H9 (cell line): ENCODE data around the gene NAP1L2. TPM values are rescaled to one million over a fixed set of nuclear protein-coding genes. Genes with fewer than 3 reads are reported as not detected.
"Not testable (repeated sequence)": the region's sequence is repeated elsewhere in the genome, so short reads cannot be mapped to it uniquely, and the experiment has no call there.

Experiments
- DNase-seq: peaks from one replicate; pipeline ENCODE4 v3.0.0-alpha.2; 2017
- H2AFZ ChIP-seq: one replicate; pipeline ENCODE4 v1.6.1; 2013; ENCODE audit warnings: mild to moderate bottlenecking, low read length, control low read depth, moderate library complexity
- H2AK5ac ChIP-seq: 2 replicates; pipeline ENCODE4 v1.6.1; 2013; ENCODE audit warnings: low read length, control low read depth, mixed read lengths; ENCODE audit not compliant: insufficient read length
- H2BK120ac ChIP-seq: one replicate; pipeline ENCODE4 v1.6.1; 2013; ENCODE audit warnings: low read depth, mild to moderate bottlenecking, low read length, control low read depth, inconsistent platforms; ENCODE audit not compliant: poor library complexity, severe bottlenecking
- H2BK12ac ChIP-seq: 2 replicates; pipeline ENCODE4 v1.6.1; 2013; ENCODE audit warnings: low read length, control low read depth, mixed read lengths, low read depth; ENCODE audit not compliant: insufficient read length
- H2BK15ac ChIP-seq: 2 replicates; pipeline ENCODE4 v1.6.1; 2013; ENCODE audit warnings: low read depth, low read length, control low read depth
- H2BK20ac ChIP-seq: one replicate; pipeline ENCODE4 v1.6.1; 2013; ENCODE audit warnings: low read depth, mild to moderate bottlenecking, low read length, control low read depth, inconsistent platforms; ENCODE audit not compliant: poor library complexity, severe bottlenecking
- H2BK5ac ChIP-seq: 2 replicates; pipeline ENCODE4 v1.6.1; 2013; ENCODE audit warnings: low read length, control low read depth, mixed read lengths; ENCODE audit not compliant: insufficient read length
- H3K14ac ChIP-seq: 2 replicates; pipeline ENCODE4 v1.6.1; 2013; ENCODE audit warnings: low read length, control low read depth; ENCODE audit not compliant: insufficient read depth
- H3K18ac ChIP-seq: 2 replicates; pipeline ENCODE4 v1.6.1; 2013; ENCODE audit warnings: low read depth, mild to moderate bottlenecking, mixed read lengths, low read length, control low read depth; ENCODE audit not compliant: insufficient read length
- H3K23ac ChIP-seq: 2 replicates; pipeline ENCODE4 v1.6.1; 2013; ENCODE audit warnings: low read length, control low read depth, mixed read lengths, low read depth; ENCODE audit not compliant: insufficient read length
- H3K23me2 ChIP-seq: 2 replicates; pipeline ENCODE4 v1.6.1; 2013; ENCODE audit warnings: low read depth, mild to moderate bottlenecking, mixed read lengths, low read length, control low read depth; ENCODE audit not compliant: insufficient read length, poor library complexity, severe bottlenecking
- H3K27ac ChIP-seq: 2 replicates; pipeline ENCODE4 v1.5.1; 2013; ENCODE audit warnings: low read length, control low read depth, mixed read lengths, low read depth; ENCODE audit not compliant: insufficient read length
- H3K27me3 ChIP-seq: 2 replicates; pipeline ENCODE4 v1.6.1; 2013; ENCODE audit warnings: low read length, control low read depth, inconsistent platforms; ENCODE audit not compliant: insufficient read depth
- H3K4ac ChIP-seq: 2 replicates; pipeline ENCODE4 v1.6.1; 2013; ENCODE audit warnings: low read depth, mild to moderate bottlenecking, control low read depth, inconsistent platforms, low read length, moderate library complexity
- H3K4me1 ChIP-seq: 2 replicates; pipeline ENCODE4 v1.6.1; 2013; ENCODE audit warnings: low read length, control low read depth, inconsistent platforms; ENCODE audit not compliant: insufficient read depth
- H3K4me2 ChIP-seq: 2 replicates; pipeline ENCODE4 v1.6.1; 2013; ENCODE audit warnings: low read length, control low read depth, mixed read lengths; ENCODE audit not compliant: insufficient read length, insufficient read depth
- H3K56ac ChIP-seq: 2 replicates; pipeline ENCODE4 v1.6.1; 2013; ENCODE audit warnings: low read depth, mild to moderate bottlenecking, mixed read lengths, low read length, control low read depth; ENCODE audit not compliant: insufficient read length
- H3K79me1 ChIP-seq: 2 replicates; pipeline ENCODE4 v1.6.1; 2013; ENCODE audit warnings: low read depth, mild to moderate bottlenecking, moderate library complexity, low read length, control low read depth, inconsistent platforms; ENCODE audit not compliant: insufficient read depth, poor library complexity, severe bottlenecking
- H3K79me2 ChIP-seq: 2 replicates; pipeline ENCODE4 v1.6.1; 2013; ENCODE audit warnings: low read length, control low read depth, inconsistent platforms; ENCODE audit not compliant: insufficient read depth
- H3K9ac ChIP-seq: 2 replicates; pipeline ENCODE4 v1.6.1; 2013; ENCODE audit warnings: low read length, control low read depth, mixed read lengths; ENCODE audit not compliant: insufficient read length; ENCODE audit errors: extremely low read depth
- H3K9me3 ChIP-seq: one replicate; pipeline ENCODE4 v1.6.1; 2013; ENCODE audit warnings: low read depth, low read length, inconsistent platforms; ENCODE audit not compliant: control insufficient read depth
- H3T11ph ChIP-seq: one replicate; pipeline ENCODE4 v1.6.1; 2013; ENCODE audit warnings: mild to moderate bottlenecking, low read length, control low read depth, inconsistent platforms
- H4K20me1 ChIP-seq: one replicate; pipeline ENCODE4 v1.6.1; 2013; ENCODE audit not compliant: control insufficient read depth, insufficient read length, insufficient read depth
- H4K5ac ChIP-seq: 2 replicates; pipeline ENCODE4 v1.6.1; 2013; ENCODE audit warnings: low read depth, mild to moderate bottlenecking, mixed read lengths, low read length, control low read depth; ENCODE audit not compliant: insufficient read length
- H4K8ac ChIP-seq: replicated peaks from 2 replicates; pipeline ENCODE4 v1.6.1; 2013; ENCODE audit warnings: low read length, control low read depth, mixed read lengths, low read depth; ENCODE audit not compliant: insufficient read length
- H4K91ac ChIP-seq: 2 replicates; pipeline ENCODE4 v1.6.1; 2013; ENCODE audit warnings: low read depth, mild to moderate bottlenecking, moderate library complexity, mixed read lengths, low read length, control low read depth; ENCODE audit not compliant: insufficient read length
- H3K27ac Mint-ChIP-seq, 3 experiments: 2 replicates in 2 of 3; 3 replicates in 1 of 3; pipeline ENCODE4 v1.8.0; 2020 to 2021; ENCODE audit warnings: mixed read lengths in 3 of 3, mild to moderate bottlenecking in 1 of 3, moderate library complexity in 1 of 3
- H3K27me3 Mint-ChIP-seq: 2 replicates; pipeline ENCODE4 v1.8.0; 2021; ENCODE audit warnings: low read depth, mild to moderate bottlenecking, moderate library complexity, mixed read lengths
- H3K36me3 Mint-ChIP-seq, 3 experiments: 2 replicates in 2 of 3; 3 replicates in 1 of 3; pipeline ENCODE4 v1.8.0; 2020 to 2021; ENCODE audit warnings: low read depth in 3 of 3, mixed read lengths in 3 of 3; ENCODE audit not compliant: insufficient read depth in 1 of 3
- H3K4me1 Mint-ChIP-seq, 2 experiments: 2 replicates each; pipeline ENCODE4 v1.8.0; 2020; ENCODE audit warnings: mixed read lengths in 2 of 2
- H3K4me3 Mint-ChIP-seq, 2 experiments: 2 replicates in 1 of 2; 3 replicates in 1 of 2; pipeline ENCODE4 v1.8.0; 2020 to 2021; ENCODE audit warnings: mild to moderate bottlenecking in 2 of 2, mixed read lengths in 2 of 2, moderate library complexity in 1 of 2
- H3K9me3 Mint-ChIP-seq, 2 experiments: 2 replicates in 1 of 2; 3 replicates in 1 of 2; pipeline ENCODE4 v1.8.0; 2020; ENCODE audit warnings: mild to moderate bottlenecking in 2 of 2, mixed read lengths in 2 of 2, moderate library complexity in 1 of 2
- CTCF ChIP-seq: fragments of 200-600 bp; sonication (generic); conservative IDR thresholded peaks from 3 replicates; pipeline ENCODE4 v1.8.0; 2021; ENCODE audit warnings: antibody characterized with exemption, mild to moderate bottlenecking
- WGBS: extraction: QIAGEN DNeasy Blood & Tissue Kit; methylation state at CpG from one replicate; pipeline ENCODE4 v1.1.7; 2013; ENCODE audit warnings: missing lambda C conversion rate, low lambda C conversion rate, mixed read lengths; ENCODE audit not compliant: insufficient read length; ENCODE audit errors: extremely low coverage; 5-methylcytosine and 5-hydroxymethylcytosine counted together
- total RNA-seq: library from RNA; stranded (reverse); gene quantifications from 2 replicates; pipeline ENCODE4 v1.2.1, GENCODE V29; 2021

The NAP1L2 gene
- total RNA-seq, 1 experiment from 2014 or later: 12.2 TPM

- no peak overlapping the region for H2AFZ ChIP-seq
- H3K4ac ChIP-seq: no peak overlapping the region
- no peak overlapping the region for H3K27ac Mint-ChIP-seq
- H3T11ph ChIP-seq: no peak overlapping the region
- no peak overlapping the region for H2AK5ac ChIP-seq
- H3K4me2 ChIP-seq: no peak overlapping the region
- peaks cover 9% of the 10 kb centered on the region for H3K9me3 ChIP-seq
- H3K9me3 Mint-ChIP-seq: peaks cover 71 to 78% of the 10 kb centered on the region in 2 experiments
- no peaks in the 10 kb centered on the region for H3K79me2 ChIP-seq
- H3K9ac ChIP-seq: no peak overlapping the region
- H3K79me1 ChIP-seq: no peaks in the 10 kb centered on the region
- H3K27ac ChIP-seq: no peak overlapping the region
- no peaks in the 10 kb centered on the region for H3K23me2 ChIP-seq
- no peak overlapping the region for H3K18ac ChIP-seq
- H3K27me3 Mint-ChIP-seq: no peaks in the 10 kb centered on the region; the same call in 1 of the 2 replicates
- no peak overlapping the region for H2BK12ac ChIP-seq
- H3K4me1 Mint-ChIP-seq: no peaks in the 10 kb centered on the region
- H2BK20ac ChIP-seq: no peak overlapping the region
- no peak overlapping the region for H2BK15ac ChIP-seq
- no peak overlapping the region for H2BK5ac ChIP-seq
- no peak overlapping the region for H4K91ac ChIP-seq
- no peak overlapping the region for H3K14ac ChIP-seq
- no peaks in the 10 kb centered on the region for H3K4me1 ChIP-seq
- peaks cover 5 to 15% (median 14%) of the 10 kb centered on the region in 3 experiments; a peak in 6 of 7 replicates for H3K36me3 Mint-ChIP-seq
- no peaks in the 10 kb centered on the region for H4K20me1 ChIP-seq
- H4K8ac ChIP-seq: no peak overlapping the region
- H3K27me3 ChIP-seq: no peaks in the 10 kb centered on the region
- H3K23ac ChIP-seq: no peak overlapping the region
- no peak overlapping the region for H3K56ac ChIP-seq
- H4K5ac ChIP-seq: no peak overlapping the region
- DNase-seq: no peak
- no peak for TF ChIP-seq CTCF
- H2BK120ac ChIP-seq: no peak overlapping the region
- WGBS: no CpG with 5 or more reads among the region's 6 CpGs
- H3K4me3 Mint-ChIP-seq: no peak overlapping the region
Observed at GRCh38 chrX:73182502-73183114, 32.0 kb downstream of the NAP1L2 start.

- peaks cover 83 to 88% of the 10 kb centered on the region in 2 experiments for H3K9me3 Mint-ChIP-seq
- WGBS: no CpG with 5 or more reads among the region's 1 CpG
- H3T11ph ChIP-seq, H3K18ac ChIP-seq, H3K14ac ChIP-seq, H2BK120ac ChIP-seq, H3K56ac ChIP-seq, H4K5ac ChIP-seq, H3K27ac ChIP-seq, H3K23me2 ChIP-seq, H3K4me2 ChIP-seq, H2BK5ac ChIP-seq, H3K23ac ChIP-seq, H3K4ac ChIP-seq, H2BK20ac ChIP-seq, H3K79me1 ChIP-seq, H3K36me3 Mint-ChIP-seq, H3K4me3 Mint-ChIP-seq, H4K20me1 ChIP-seq, H3K27me3 Mint-ChIP-seq, H2AFZ ChIP-seq, H3K27me3 ChIP-seq, DNase-seq, H4K8ac ChIP-seq, H3K79me2 ChIP-seq, H2BK15ac ChIP-seq, H3K4me1 ChIP-seq, H2BK12ac ChIP-seq, H3K4me1 Mint-ChIP-seq, H2AK5ac ChIP-seq, H3K9ac ChIP-seq, H3K27ac Mint-ChIP-seq, H4K91ac ChIP-seq: not testable (repeated sequence)
- H3K9me3 ChIP-seq: peaks cover 34% of the 10 kb centered on the region
Observed at GRCh38 chrX:73168945-73169344, 45.7 kb downstream of the NAP1L2 start.
